HG03460 (cell line): ENCODE results near the gene COA3.

ENCODE experiments used
- ATAC-seq: cut with Tn5 transposase; IDR thresholded peaks from one replicate; pipeline ENCODE4 v1.9.1; 2021; ENCODE audit not compliant: unreplicated experiment

Gene COA3

DNA sequence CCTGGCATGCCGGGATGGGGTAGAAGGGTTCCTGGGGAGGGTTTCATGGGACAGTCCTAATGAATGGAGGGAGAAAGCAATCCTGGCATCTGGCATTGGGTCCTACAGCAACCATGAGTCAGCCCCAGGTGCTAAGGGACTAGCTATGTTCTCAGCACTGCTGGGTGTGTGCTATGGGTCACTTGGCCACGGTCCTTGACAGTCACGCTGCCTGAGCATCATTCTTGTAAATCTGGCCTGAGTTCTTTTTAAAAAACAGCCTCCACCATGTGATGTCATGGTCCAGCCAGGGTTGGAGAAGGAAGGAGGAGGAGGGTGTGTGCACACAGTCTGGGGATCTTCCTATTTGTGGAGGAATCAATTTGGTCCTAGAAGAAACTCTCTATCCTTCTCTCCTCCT lies 43.7 kb downstream of the COA3 start:
- no peak for ATAC-seq

- no peak for ATAC-seq
Observed at GRCh38 chr17:42751628-42752027, 46.9 kb downstream of the COA3 start.

GRCh38 chr17:42750739-42751344 lies 47.7 kb downstream of the COA3 start:
- ATAC-seq, result no peak

DNA sequence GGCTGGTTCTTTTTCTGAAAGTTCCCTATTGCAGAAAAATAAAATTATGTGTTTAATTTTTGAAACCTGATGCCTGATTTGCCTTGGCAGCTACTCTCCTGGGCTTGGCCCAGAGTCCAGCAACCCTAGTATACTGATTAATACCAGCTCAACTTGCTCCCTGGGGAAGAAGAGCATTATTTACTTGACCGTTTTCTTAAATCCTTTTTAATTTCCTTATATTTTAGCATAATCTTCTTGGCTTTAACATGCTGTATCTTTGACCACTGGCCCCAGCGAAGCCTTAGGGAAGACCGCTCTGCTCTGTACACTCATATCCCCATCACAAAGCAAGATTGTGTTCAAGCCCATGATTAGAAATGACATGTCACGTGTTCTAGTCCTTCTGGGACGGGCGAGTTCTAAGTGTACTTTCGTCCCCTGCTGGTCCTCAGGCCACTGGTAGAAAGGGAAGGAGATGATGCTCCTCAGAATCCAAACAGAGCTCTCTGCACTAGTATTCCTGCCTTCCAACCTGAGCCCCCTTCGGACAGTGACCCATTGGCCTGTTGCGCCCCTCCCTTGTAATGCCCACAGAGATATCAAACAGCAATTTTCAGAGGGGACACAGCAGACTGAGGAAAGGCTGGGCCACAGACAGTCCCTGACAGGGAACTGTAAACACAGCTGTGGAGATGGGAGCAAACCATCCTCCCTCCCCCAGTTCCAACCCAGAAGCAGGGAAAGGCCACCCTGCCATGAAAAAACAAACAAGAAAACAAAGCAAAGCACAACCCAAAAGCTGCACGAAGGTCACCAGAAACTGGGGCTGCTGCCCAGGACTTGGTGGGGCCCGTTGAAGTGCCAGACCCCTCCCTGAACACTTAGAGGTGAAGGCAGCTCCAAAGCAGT lies 49.4 kb downstream of the COA3 start:
- ATAC-seq, result no peak

GRCh38 chr17:42748202-42748907 lies 50.1 kb downstream of the COA3 start:
- no peak for ATAC-seq
